HFF-Myc (cell line): Measurements from ENCODE around the gene MUSK.
A peak's percentile ranks its signal among the peaks of the same experiment; 100 is the strongest.
"Not testable (repeated sequence)": the region's sequence is repeated elsewhere in the genome, so short reads cannot be mapped to it uniquely, and the experiment has no call there.

ENCODE experiments used
- DNase-seq: peaks from one replicate; pipeline ENCODE4 v3.0.0-alpha.2; 2011; ENCODE audit warnings: low read depth; ENCODE audit errors: extremely low read depth
- H3K4me3 ChIP-seq: replicated peaks from 2 replicates; pipeline ENCODE4 v1.5.1; 2011; ENCODE audit warnings: low read depth, mild to moderate bottlenecking, control low read depth, low read length
- CTCF ChIP-seq: IDR thresholded peaks from 2 replicates; pipeline ENCODE4 v1.5.1; 2012; ENCODE audit warnings: mild to moderate bottlenecking, low read depth, low read length, control low read depth; ENCODE audit errors: missing control alignments

The MUSK gene

DNA sequence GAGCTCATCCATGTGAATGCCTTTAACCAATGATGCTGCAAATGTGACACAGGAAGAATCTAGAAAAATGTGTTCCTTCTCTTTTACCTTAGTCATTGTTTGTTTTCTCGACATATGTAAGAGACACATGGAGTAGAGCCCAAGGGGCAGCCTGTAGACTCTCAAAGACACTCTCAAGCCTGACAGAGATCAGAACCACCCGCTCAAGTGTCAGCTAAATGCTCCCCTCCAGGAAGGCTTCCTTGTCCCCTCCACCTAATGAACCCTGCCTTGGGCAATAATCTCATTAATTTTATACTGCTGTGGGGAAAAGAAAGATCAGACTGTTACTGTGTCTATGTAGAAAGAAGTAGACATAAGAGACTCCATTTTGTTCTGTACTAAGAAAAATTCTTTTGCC, 157.4 kb downstream of the MUSK start:
- DNase-seq, result no peak
- no peak for TF ChIP-seq CTCF
- H3K4me3 ChIP-seq, result no peak overlapping the region

DNA sequence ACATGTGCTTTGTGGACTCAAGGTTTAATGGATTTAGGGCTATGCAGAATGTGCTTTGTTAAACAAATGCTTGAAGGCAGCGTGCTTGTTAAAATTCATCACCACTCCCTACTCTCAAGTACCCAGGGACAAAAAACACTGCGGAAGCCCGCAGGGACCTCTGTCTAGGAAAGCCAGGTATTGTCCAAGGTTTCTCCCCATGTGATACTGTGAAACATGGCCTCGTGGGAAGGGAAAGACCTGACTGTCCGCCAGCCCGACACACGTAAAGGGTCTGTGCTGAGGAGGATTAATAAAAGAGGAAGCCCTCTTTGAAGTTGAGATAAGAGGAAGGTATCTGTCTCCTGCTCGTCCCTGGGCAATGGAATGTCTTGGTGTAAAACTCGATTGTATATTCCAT, 157.8 kb downstream of the MUSK start:
- not testable (repeated sequence) for H3K4me3 ChIP-seq, DNase-seq

- no peak for TF ChIP-seq CTCF
- no peak overlapping the region for H3K4me3 ChIP-seq
- DNase-seq, result no peak
Observed at GRCh38 chr9:110828264-110828663, 159.7 kb downstream of the MUSK start.

- no peak for DNase-seq
- H3K4me3 ChIP-seq, result no peak overlapping the region
- TF ChIP-seq CTCF, result no peak
Observed at GRCh38 chr9:110830495-110830894, 161.9 kb downstream of the MUSK start.

- no peak for TF ChIP-seq CTCF
- no peak for DNase-seq
- H3K4me3 ChIP-seq, result no peak overlapping the region
Observed at GRCh38 chr9:110832926-110833325, 164.3 kb downstream of the MUSK start.

- peak; percentile 81 for DNase-seq
- no peak overlapping the region for H3K4me3 ChIP-seq
- TF ChIP-seq CTCF, result no peak
Observed at GRCh38 chr9:110835404-110835803, 166.8 kb downstream of the MUSK start.

DNA sequence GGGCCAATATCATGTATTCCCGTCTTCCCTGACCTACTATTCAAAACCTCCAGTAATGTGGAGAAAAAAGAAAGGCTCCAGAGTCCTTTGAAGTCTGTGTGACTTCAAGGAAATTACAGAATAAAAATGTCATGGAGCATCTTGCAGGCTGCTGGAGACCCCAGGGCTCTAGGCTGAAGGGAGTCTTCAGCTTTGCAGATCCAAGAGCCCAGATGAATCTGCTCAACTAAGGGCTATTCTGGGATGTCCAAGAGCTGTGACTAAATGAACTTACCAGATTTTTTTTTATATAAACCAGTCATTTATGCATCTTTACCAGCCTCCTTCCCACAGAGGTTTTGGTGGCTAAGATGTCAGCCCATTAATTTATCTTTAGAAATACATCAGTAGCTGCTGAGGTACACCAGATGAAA, 167.3 kb downstream of the MUSK start:
- H3K4me3 ChIP-seq, result no peak overlapping the region
- TF ChIP-seq CTCF, result no peak
- DNase-seq, result no peak
